CD4-positive, alpha-beta T cell treated with Interleukin-6 at 100 ng/mL for 8 hours (primary cell): ENCODE measurements around the gene RASSF6.
"Not testable (repeated sequence)": the region's sequence is repeated elsewhere in the genome, so short reads cannot be mapped to it uniquely, and the experiment has no call there.

Source experiments
- DNase-seq: peaks from one replicate; pipeline ENCODE4 v3.0.0-alpha.2; 2020; ENCODE audit warnings: mixed read lengths, low spot score

RASSF6 gene

DNA sequence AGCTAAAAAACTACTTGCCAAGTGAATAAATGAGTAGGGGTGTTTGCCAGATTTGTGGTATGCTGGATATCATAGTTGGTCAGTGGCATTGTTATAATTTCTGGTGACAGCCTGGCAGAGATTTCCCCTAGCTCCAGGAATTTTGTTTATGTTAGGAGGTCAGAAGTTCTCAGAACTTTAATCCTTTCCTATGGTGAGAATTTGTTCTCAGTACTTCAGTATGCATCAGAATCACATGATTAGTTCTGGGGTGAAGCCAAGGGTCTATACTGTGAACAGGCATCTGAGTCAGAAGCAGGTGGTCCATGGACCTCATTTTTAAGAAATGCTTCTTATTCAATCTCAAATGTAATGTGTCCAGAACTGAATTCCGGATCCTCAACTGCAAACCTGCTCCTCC is 10.5 kb downstream of the RASSF6 start:
- DNase-seq, result no peak

DNA sequence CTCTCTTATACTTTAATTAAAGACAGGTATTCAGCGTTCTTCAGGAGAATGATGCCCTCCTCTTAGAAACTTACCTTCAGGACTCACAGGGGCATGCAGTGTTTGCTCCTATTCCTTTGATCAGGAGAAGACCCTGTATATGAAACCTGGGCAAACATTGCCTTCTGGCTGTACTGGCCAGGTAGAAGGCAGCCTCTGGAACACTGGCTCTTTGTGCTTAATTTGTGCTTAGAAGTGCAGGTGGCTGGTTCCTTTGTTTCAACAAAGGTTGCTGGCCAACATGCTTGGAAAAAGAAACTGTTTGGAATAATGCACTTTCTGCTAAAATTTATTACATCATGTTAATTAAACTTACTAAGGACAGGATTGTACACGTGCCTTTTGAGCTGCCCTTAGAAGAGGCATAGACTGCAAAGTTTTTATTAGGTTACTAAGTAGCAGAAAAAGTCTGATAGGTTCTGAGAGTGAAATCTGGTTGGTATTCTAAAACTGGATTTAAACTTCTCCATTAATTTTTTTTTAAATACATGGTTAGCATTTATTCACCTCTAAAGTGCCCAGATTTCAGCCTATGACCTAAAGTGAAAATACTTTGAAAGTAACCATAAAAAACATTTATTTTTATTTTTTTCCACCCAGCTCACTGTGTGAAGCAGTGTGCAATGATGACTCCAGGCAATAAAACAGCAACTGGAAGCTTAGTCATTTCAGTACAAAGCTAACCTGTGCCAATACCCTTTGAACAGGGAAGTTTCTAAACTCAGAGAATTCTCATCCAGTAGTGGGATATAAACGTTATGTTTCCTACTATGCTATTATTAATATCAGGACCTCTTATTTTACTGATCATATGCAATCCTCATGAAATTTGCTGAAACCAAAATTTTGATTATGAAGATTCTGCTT is 11.3 kb downstream of the RASSF6 start:
- DNase-seq, result no peak

DNA sequence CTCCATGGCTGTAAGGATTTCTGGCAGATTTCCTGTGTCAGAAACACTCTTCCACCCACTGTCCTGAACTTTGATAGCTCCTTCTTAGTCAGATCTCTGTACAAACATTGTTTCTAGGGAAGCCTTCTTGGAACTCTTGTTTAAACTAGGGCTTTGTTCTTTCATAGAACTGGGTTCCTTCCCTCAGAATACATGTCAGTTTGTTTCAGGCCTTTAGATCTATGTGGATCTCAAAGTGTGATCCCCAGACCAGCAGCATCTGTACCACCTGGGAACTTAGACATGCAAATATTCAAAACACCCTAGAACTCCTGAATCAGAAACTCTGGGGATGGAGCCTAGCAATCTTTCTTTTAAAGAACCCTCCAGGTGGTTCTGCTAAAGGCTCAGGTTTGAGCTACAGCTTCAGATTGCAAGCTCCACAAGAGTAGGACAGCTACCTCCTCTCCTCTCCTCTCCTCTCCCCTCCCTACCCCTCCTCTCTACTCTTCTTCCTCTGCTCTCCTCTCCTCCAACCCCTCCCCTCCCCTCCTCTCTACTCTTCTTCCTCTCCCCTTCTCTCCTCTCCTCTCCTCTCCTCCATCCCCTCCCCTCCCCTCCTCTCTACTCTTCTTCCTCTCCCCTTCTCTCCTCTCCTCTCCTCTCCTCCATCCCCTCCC is 12.7 kb downstream of the RASSF6 start:
- no peak for DNase-seq

DNA sequence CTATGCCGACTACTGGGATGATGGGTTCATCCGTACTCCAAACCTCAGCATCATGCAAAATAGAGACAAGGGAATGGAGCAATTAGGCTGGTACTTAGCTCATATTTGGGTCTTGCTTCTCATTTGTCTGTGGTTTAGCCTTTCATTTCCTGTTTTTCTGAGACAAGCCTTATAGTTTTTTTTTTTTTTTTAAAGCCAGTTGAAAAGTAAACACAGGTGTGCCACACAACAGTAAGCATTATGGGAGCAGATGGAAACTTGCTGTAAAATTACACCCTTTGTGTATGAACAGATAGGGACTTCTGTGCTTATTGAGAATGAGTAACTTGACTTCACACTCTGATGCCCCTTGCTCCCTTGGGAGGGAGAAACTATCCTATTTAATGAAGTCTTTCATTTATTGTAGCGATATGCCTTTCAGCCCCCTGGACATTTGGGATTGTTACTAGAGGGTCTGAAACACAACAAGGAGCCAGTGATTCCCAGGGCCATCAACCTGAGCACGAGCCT is 13.7 kb downstream of the RASSF6 start:
- DNase-seq, result no peak

DNA sequence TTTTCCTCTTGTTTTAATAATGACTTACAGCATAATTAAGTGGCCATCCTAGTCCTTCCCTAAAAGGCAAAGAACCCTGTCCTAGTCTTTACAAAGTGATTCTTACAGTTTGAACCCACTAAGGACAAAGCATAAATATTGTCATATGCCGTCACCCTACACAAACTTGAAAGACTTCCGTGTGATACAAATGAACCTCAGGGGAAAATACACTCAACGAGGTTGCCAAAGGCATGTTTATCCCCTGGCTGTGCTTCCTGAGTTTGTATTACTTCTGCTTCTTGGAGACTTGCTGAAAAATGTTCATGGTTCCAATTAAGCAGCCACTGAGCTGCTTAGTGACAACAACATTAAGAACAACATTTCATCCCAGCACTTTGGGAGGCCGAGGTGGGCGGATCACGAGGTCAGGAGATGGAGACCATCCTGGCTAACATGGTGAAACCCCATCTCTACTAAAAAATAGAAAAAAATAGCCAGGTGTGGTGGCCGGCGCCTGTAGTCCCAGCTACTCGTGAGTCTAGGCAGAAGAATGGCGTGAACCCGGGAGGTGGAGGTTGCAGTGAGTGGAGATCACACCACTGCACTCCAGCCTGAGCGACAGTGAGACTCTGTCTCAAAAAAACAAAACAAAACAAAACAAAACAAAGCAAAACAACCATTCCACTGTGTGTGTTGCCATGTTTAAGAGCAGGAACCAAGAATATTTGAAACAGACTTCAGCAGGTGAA is 16.2 kb downstream of the RASSF6 start:
- DNase-seq, result no peak

DNA sequence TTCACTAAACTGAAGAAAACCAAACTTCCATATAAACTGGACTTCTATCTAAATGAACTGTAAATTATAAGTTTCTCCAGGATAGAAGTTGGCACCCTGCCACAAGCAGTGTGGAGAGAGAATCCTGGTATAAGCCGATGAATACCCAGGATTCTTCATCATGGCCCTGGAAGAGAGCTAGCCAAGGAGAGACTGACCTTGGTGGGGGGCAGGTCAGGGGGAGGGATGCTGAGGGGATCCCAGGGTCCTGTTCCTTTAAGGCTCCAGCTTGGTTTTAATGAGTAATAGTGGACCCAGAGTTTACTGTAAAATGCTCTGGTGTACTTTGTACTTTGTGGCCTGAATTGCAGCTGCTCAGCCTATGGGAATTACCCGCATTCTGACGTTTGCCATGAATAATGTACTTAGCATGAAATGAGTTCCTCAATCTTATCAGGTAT is 16.9 kb downstream of the RASSF6 start:
- DNase-seq, result no peak

DNA sequence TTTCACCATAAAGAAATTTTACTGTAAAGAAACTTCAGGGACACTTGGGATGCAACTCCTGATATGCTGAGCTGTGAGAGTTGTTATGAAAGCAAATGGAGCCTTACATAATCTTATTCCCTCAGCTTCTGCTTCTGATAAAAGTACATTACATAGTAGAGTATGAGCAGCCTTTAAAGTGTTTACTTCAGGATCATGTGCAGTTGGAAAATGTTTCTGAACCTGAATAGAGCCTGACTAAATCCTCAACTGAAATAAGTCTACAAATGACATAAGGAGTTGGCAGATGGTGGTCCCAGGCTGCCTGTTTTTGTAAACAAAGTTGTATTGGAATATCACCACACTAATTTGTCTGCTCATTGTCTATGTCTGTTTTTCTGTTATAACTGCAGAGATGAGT is 19.3 kb downstream of the RASSF6 start:
- DNase-seq, result no peak

DNA sequence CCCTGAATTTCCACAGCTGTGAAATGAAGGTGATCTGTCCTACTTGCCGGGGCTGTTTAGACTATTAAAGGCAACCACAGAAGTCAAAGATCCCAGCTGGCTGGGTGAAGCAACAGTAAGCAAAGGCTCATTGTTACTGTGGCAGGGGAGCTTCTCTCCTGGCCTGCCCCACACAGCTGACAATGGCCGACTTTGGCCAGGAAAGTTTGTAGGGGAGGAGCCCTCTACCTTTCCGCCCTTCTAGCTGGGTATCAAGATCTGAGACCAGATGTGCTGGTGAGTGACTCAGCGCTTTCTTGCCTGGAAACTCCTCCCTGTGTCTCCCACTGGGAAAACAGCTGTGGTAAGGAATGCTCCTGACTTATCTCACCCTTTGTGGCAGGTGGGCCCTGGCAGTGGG is 21.1 kb downstream of the RASSF6 start:
- DNase-seq, result no peak

DNA sequence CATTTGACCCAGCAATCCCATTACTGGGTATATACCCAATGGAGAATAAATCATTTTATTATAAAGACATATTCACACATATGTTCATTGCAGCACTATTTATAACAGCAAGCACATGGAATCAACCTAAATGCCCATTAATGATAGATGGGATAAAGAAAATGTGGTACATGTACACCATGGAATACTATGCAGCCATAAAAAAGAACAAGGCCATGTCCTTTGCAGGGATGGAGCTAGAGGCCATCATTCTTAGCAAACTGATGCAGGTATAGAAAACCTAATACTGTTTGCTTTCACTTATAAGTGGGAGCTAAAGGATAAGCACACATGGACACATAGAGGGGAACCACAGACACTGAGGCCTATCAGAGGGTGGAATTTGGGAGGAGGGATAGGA is 22.6 kb downstream of the RASSF6 start:
- no peak for DNase-seq

DNA sequence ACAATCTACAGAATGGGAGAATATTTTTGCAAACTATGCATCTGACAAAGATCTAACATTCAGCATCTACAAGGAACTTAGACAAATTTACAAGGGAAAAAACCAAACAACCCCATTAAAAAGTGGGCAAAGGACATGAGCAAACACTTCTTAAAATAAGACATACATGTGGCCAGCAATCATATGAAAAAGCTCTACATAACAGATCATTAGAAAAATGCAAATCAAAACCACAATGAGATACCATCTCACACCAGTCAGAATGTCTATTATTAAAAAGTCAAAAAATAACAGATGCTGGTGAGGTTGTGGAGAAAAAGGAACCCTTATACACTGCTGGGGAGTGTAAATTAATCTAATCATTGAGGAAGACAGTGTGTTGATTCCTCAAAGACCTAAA is 23.1 kb downstream of the RASSF6 start:
- DNase-seq, result not testable (repeated sequence)

DNA sequence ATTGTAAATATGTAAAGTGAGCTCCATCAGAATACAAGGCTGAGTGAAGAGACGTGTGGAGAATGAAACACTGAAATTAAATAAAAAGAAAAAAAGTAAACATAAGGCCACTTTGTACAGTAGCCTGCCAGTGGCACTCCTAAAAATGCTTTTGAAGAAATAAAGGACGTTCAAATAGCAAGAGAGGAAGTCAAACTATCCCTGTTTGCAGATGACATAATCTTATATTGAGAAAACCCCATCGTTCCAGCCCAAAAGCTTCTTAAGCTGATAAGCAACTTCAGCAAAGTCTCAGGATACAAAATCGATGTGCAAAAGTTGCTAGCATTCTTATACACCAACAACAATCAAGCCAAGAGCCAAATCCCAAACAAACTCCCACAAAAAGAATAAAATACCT is 24.2 kb downstream of the RASSF6 start:
- DNase-seq, result no peak

DNA sequence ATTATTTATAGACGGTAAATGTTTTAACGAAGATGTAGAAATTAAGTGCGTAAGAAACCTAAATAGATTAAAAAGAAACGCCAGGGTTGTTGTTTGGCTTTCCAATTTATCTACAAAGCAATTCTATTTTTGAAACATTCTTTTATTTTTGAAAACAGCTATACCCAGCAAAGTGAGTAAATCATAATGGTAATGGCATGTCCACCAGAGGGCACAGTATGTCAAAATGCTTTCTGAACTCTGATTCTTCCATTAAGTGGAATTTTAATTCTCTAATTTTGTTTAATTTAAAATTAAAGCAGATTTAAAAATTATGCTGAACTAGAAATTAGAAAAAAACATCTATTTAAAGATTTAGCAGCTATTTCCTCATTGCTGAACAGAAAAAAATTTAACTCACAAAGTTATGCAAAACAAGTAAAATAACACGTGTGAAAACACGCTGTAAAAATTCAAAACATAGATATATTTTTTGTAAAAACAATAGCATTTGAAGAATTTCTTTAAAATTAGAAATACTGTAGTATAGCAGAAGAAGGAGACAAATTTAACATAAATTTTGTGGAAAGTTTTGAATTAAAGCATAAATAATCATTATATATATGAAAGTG is 26.5 kb downstream of the RASSF6 start:
- no peak for DNase-seq

DNA sequence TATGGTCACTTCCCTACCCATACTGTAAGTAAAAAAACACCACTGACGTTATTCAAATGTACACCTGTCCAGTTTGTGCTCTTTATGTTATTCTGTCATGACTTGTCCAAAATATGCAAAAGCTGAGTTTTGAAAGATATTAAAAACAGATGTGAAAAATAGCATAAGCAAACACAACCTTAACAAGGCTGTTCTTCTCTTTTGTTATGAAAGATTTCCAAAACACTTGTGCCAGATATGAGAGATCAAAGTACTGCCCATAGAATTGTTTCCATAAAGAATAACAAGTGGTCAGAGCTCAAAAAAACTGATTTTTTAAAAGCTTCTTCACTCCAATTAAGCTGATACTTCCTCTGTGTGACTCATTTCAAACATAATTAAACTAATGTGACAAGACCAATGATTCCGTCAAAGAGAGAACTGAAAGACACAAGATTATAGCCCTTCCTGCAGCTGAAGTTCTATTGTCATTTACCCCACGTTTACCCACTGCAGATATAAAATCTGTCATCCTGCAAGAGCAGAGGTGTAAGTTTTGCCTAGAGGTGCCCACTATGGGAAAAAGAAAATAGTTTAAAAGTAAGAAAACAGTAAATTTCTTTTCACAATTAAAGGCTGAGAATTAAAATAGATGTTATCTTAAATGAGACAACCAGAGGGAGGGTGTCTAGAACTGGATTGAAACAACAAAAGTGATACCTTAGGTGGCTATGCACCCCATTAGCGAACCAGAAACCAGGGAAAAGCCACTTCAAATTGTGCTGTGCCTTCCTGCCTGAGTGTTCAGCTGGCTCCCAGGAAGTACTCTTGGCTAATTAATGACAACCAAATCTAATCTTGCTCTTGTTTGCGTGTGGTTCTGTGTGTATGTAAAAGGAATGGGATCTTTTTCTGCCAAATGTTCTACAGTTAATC is 30.1 kb downstream of the RASSF6 start:
- no peak for DNase-seq

DNA sequence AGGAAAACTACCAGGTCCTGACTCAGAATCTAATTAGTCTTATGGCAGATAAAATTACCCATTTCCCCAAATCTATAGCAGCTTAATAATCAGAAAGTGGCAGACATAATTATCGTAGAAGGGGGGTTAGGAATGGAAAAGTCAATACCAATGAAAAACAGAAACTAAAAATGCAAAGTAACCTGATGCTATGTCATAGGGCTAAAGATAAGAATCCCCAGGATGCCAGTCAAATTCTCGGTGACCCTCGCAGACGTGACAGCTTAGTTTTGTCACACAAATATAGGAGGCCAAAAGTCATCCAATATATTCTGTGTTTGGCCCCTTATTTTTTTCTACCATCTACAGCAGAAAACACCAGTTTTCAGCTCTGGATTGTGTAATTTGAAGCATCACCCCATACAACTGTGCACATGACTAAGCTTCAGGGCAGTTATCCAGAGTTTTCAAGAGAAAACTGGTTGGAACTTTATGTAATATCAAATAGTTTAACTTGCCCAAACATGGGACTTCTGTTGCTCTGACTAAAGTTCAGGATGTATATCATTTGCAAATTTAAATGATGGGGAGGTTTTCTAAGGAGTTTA is 30.9 kb downstream of the RASSF6 start:
- no peak for DNase-seq

DNA sequence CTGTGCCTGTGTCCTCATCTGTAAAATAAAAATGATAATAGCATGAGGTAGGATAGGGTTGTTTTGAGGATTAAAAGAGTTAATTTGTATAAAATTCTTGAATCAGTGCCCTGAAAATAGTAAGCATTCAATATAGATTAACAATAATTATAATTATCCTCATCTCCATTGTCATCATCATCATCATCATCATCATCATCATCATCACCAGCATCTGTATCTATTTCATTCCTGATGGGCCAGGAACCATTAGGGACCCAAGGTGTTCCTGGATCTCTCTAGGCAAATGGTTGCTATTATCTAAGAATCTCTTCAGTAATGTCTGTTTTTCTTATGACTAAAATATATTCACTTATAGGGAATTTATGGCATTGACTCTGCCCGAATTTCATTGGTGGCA is 31.6 kb downstream of the RASSF6 start:
- DNase-seq, result no peak

DNA sequence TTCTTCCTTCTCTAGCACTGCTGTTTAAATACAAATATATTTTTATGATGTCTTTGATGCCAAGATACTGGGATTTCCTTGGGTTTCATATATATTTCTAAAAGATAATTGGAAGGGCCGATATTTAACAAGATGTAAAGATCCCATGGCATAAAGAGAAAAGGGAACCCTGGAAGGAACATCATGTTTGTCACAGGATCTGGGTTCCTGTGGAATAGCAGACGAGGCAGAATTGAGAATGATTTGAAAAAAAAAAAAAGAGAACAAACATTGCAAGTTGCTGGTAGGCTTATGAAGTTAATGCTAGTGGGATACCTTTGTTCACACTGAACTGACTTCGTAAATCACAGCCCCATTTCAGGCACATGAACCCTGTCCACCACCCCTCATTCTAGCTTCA is 33.6 kb downstream of the RASSF6 start:
- no peak for DNase-seq

DNA sequence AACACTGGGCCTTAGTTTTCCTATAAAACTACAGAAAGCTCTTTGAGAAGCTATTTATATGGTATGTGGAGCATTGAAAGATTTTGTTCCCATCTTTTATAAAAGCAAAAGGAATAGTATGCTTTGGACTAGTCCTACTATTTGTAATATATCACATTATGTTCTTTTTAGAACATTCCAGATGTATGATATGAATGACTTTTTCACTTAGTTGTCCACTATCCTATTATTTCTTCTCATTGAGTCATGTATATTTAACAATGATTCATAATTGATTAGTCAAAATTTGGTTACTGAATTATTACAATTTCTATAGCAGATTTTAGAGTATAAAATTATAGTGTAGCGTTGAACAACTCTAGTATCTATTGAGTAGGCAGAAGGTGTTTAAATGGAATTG is 34.2 kb downstream of the RASSF6 start:
- no peak for DNase-seq

DNA sequence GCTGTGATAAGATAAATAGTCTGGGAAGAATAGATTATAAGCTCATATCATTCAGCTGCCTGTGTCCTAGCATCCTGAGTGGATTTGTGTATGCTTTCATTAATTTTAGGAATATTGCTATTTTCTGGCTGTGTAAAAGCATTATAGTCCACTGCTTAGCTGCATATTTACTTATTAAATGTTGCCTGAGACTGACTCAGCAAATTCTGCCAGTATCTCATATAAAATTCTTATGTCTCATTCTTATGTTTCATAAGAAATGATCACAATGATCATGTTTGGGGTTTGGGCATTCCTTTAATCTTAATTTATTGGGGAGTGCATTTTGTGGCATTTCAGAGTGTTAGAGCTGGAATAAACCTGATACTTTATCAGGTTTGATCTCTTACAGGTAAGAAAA is 34.9 kb downstream of the RASSF6 start:
- no peak for DNase-seq

DNA sequence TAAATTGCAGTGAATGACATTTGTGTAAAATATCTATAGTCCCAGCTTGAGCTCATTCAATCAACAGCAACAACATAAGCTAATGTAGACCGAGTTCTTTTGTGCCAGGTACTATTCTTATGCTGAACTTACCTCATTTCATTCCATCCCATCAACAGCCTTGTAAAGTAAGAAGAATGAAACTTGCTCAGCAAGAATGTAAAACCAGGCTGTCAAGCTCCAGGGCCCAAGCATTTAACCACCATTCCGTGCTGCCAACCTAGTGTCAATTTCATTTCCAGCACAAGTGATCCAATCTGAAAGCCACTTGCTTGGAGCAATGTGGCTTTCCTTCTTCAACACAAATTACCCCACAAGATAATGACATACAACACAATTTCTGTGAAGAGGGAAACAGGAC is 36.6 kb downstream of the RASSF6 start:
- DNase-seq, result no peak

DNA sequence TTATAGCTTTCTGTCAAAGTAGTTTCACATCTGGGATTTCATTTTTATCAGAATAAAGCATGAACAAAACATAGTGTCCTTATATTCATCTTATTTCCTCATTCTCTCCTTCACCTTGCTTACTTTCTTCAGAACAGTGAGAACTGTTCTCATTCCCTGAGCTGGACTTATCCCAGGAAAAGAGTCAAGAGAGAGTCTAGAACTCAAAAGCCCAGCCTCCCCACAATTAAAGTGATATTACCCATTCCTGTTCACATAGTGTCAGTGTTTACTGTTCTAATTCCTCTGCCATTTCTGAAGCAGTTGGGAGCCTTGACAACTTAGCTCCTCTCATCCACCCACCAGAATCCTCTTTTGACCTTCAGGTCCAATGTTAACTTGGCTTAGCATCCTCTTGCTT is 42.9 kb downstream of the RASSF6 start:
- DNase-seq, result no peak

DNA sequence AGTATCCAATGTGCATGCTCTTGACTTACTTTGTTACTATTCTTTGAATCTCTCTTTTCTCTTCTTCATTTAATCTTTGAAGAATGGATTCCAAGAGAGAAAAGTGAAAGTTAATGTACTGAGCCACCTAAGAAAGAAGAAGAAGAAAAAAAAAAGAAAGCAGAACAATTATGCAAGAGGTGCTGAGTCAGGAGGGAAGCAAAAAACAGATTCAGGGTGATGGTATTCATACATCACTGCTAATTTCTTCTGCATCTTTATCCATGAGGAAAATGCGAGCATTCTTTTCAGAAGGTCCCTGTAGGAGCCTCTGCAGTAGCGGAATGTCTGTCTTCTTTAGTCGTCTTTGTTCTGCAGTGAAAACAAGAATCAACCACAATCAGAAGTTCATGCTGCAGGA is 43.9 kb downstream of the RASSF6 start:
- no peak for DNase-seq
